Memory B cell (primary cell): ENCODE measurements around the gene DGKZ.

ENCODE experiments used
- ATAC-seq: fragments of 150-1000 bp; cut with Tn5 transposase; 2 replicates; pipeline ENCODE4 v1.10.0; 2021; ENCODE audit warnings: low read depth, mild to moderate bottlenecking, moderate library complexity
- DNase-seq, 2 donors: peaks; one replicate each; pipeline ENCODE4 v3.0.0; 2022; ENCODE audit warnings: low spot score in 2 of 2
- H3K27ac Mint-ChIP-seq: one replicate; pipeline ENCODE4 v1.8.0; 2022; ENCODE audit warnings: mild to moderate bottlenecking, moderate library complexity, mixed read lengths
- H3K27me3 Mint-ChIP-seq: one replicate; pipeline ENCODE4 v1.8.0; 2022; ENCODE audit warnings: mixed read lengths
- H3K36me3 Mint-ChIP-seq: one replicate; pipeline ENCODE4 v1.8.0; 2022; ENCODE audit warnings: mild to moderate bottlenecking, mixed read lengths
- H3K4me1 Mint-ChIP-seq: one replicate; pipeline ENCODE4 v1.8.0; 2022; ENCODE audit warnings: mixed read lengths
- H3K4me3 Mint-ChIP-seq: one replicate; pipeline ENCODE4 v1.8.0; 2022; ENCODE audit warnings: mild to moderate bottlenecking, moderate library complexity, mixed read lengths
- H3K9me3 Mint-ChIP-seq: one replicate; pipeline ENCODE4 v1.8.0; 2022; ENCODE audit warnings: mixed read lengths

The DGKZ gene

DNA sequence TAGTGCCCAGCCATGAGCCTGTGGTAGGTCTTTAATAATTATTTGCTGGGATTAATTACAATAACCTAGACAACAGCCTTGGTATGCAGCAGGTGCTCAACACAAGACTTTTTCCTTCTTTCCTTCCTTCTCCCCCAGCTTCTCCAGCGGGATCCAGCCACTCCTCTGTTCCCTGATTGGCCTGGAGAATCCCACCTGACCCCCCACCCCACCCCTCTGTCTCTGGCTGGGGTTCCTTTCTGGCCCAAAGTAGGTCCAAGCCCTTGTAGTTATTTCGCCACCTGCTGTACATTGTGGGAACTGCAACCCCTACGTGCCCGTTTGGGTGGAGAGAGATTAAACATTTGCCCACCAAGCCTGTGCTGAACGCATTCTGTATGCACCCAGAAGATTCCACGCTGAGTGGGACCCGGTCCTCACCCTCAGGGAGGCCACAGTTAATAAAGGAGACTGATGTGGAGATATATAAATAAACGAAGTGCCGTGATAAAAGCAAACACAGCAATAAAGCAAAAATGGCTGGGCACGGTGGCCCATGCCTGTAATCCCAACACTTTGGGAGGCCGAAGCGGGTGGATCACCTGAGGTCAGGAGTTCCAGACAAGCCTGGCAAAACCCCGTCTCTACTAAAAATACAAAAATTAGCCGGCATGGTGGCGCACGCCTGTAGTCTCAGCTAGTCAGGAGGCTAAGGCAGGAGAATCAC, 32.1 kb upstream of the DGKZ start:
- Mint-ChIP-seq H3K27me3 (peaks cover 22% of the 10 kb centered on the region), H3K36me3 (no peaks in the 10 kb centered on the region), H3K9me3 (no peaks in the 10 kb centered on the region), H3K4me3 (no peak overlapping the region), H3K4me1 (peaks cover 16% of the 10 kb centered on the region), H3K27ac (no peak overlapping the region)
- DNase-seq (peak; percentile 62 to 73), ATAC-seq (peak; percentile 71)

- Mint-ChIP-seq H3K27ac (no peak overlapping the region), H3K9me3 (no peaks in the 10 kb centered on the region), H3K4me3 (no peak overlapping the region), H3K36me3 (no peaks in the 10 kb centered on the region), H3K4me1 (peaks cover 15% of the 10 kb centered on the region), H3K27me3 (peaks cover 20% of the 10 kb centered on the region)
- DNase-seq (no peak), ATAC-seq (no peak)
Measured at GRCh38 chr11:46315783-46316563, 31.3 kb upstream of the DGKZ start.

DNA sequence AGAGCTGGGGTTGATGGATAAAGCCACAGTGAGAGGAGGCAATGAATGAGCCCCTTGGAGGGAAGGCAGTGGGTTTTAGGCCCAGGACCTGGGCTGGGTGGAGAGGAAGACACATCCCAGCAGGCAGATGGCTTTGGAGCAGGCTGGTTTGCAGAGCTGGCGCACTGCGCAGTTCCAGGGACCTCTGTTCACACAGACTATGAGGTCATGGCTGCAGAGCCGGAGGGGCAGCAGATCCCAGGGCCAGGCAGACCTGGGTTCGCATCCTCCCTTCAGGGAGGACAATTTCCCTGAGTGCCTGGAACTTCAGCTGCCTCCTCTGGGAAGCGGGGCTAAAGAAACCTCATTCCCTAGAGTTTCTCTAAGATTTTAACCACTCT, 28.2 kb upstream of the DGKZ start:
- H3K4me3 Mint-ChIP-seq: peak overlapping the region; percentile 65
- H3K27ac Mint-ChIP-seq: no peak overlapping the region
- no peak for DNase-seq
- no peaks in the 10 kb centered on the region for H3K9me3 Mint-ChIP-seq
- H3K4me1 Mint-ChIP-seq: peaks cover 15% of the 10 kb centered on the region
- ATAC-seq: no peak
- peaks cover 13% of the 10 kb centered on the region for H3K27me3 Mint-ChIP-seq
- H3K36me3 Mint-ChIP-seq: no peaks in the 10 kb centered on the region

GRCh38 chr11:46321757-46322156, 25.5 kb upstream of the DGKZ start:
- Mint-ChIP-seq H3K27me3 (peaks cover 19% of the 10 kb centered on the region), H3K9me3 (no peaks in the 10 kb centered on the region), H3K27ac (no peak overlapping the region), H3K36me3 (no peaks in the 10 kb centered on the region), H3K4me1 (peaks cover 12% of the 10 kb centered on the region), H3K4me3 (no peak overlapping the region)
- DNase-seq (no peak), ATAC-seq (no peak)

DNA sequence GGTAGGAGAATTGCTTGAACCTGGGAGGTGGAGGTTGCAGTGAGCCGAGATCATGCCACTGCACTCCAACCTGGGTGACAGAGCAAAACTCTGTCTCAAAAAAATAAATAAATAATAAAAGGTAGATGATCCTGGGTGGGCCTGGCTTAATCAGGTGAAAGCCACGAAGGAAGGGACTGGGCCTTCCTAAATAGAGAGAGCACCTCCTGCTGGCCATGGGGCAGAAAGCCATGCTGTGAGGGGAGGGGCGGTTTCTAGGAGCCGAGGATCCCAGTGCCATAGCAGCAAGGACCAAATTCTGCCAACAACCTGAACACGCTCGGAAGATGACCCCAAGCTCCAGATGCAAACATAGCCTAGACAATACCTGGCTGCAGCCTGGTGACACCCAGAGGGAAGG, 24.5 kb upstream of the DGKZ start:
- no peak for DNase-seq
- no peak overlapping the region for H3K27ac Mint-ChIP-seq
- H3K27me3 Mint-ChIP-seq: peaks cover 22% of the 10 kb centered on the region
- no peaks in the 10 kb centered on the region for H3K9me3 Mint-ChIP-seq
- H3K36me3 Mint-ChIP-seq: no peaks in the 10 kb centered on the region
- H3K4me1 Mint-ChIP-seq: peaks cover 12% of the 10 kb centered on the region
- no peak for ATAC-seq
- no peak overlapping the region for H3K4me3 Mint-ChIP-seq

GRCh38 chr11:46326813-46327416, 20.3 kb upstream of the DGKZ start:
- no peak for ATAC-seq
- H3K4me1 Mint-ChIP-seq: no peaks in the 10 kb centered on the region
- no peak overlapping the region for H3K27ac Mint-ChIP-seq
- H3K4me3 Mint-ChIP-seq: no peak overlapping the region
- H3K9me3 Mint-ChIP-seq: no peaks in the 10 kb centered on the region
- H3K27me3 Mint-ChIP-seq: peaks cover 37% of the 10 kb centered on the region
- no peak for DNase-seq
- no peaks in the 10 kb centered on the region for H3K36me3 Mint-ChIP-seq

GRCh38 chr11:46327829-46328228, 19.4 kb upstream of the DGKZ start:
- no peaks in the 10 kb centered on the region for H3K9me3 Mint-ChIP-seq
- no peak for DNase-seq
- no peak overlapping the region for H3K4me3 Mint-ChIP-seq
- ATAC-seq: no peak
- H3K27ac Mint-ChIP-seq: no peak overlapping the region
- H3K27me3 Mint-ChIP-seq: peaks cover 40% of the 10 kb centered on the region
- no peaks in the 10 kb centered on the region for H3K36me3 Mint-ChIP-seq
- H3K4me1 Mint-ChIP-seq: peaks cover 2% of the 10 kb centered on the region

GRCh38 chr11:46330154-46330553, 17.1 kb upstream of the DGKZ start:
- Mint-ChIP-seq H3K27me3 (peaks cover 42% of the 10 kb centered on the region), H3K36me3 (no peaks in the 10 kb centered on the region), H3K4me3 (no peak overlapping the region), H3K4me1 (peaks cover 5% of the 10 kb centered on the region), H3K27ac (no peak overlapping the region), H3K9me3 (no peaks in the 10 kb centered on the region)
- ATAC-seq (no peak), DNase-seq (no peak)

GRCh38 chr11:46330563-46331281, 16.5 kb upstream of the DGKZ start:
- Mint-ChIP-seq H3K27ac (no peak overlapping the region), H3K27me3 (peaks cover 39% of the 10 kb centered on the region), H3K4me3 (no peak overlapping the region), H3K36me3 (no peaks in the 10 kb centered on the region), H3K4me1 (peaks cover 5% of the 10 kb centered on the region), H3K9me3 (no peaks in the 10 kb centered on the region)
- DNase-seq (no peak), ATAC-seq (no peak)

DNA sequence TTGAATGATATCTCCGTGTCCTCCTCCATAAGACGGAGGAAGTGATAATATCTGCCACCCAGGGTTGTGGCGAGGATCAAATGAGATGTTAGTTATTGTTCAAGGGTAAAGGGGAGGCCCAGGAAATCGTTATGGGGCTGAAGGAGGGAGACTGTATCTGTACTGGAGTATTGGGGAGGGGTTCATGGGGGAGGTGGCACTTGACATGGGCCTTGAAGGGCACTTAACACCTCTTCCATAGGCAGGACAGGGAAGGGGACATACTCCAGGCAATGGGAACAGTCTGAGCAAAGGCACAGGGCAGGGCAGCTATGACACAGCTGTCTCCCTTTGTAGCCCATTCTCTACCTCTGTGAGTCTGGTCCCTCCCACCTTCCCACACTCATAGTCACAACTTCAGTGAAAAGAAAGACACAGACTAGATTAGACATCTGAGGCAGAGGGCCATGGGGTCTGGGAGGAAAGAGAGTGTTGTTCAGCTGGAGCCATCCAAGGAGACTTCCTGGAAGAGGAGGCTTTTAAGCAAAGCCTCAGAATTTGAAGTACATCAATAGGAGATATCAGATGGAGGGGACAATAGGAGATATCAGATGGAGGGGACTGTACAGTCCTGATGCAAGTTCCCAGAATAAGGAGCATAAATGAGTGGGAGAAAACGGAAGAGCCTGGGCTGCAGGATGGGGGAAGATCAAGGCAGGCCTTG, 15.8 kb upstream of the DGKZ start:
- Mint-ChIP-seq H3K4me1 (peaks cover 5% of the 10 kb centered on the region), H3K4me3 (peak overlapping the region; percentile 35), H3K9me3 (no peaks in the 10 kb centered on the region), H3K36me3 (no peaks in the 10 kb centered on the region), H3K27ac (no peak overlapping the region), H3K27me3 (peaks cover 41% of the 10 kb centered on the region)
- ATAC-seq: no peak
- no peak for DNase-seq

GRCh38 chr11:46332093-46332567, 15.1 kb upstream of the DGKZ start:
- peaks cover 5% of the 10 kb centered on the region for H3K4me1 Mint-ChIP-seq
- H3K36me3 Mint-ChIP-seq: no peaks in the 10 kb centered on the region
- no peaks in the 10 kb centered on the region for H3K9me3 Mint-ChIP-seq
- DNase-seq (no peak), ATAC-seq (no peak)
- no peak overlapping the region for H3K27ac Mint-ChIP-seq
- peaks cover 39% of the 10 kb centered on the region for H3K27me3 Mint-ChIP-seq
- peak overlapping the region; percentile 78 for H3K4me3 Mint-ChIP-seq

- ATAC-seq (peak; percentile 58), DNase-seq (peak in 1 of 2 donors; percentile 42)
- Mint-ChIP-seq H3K27me3 (peaks cover 36% of the 10 kb centered on the region), H3K27ac (no peak overlapping the region), H3K36me3 (no peaks in the 10 kb centered on the region), H3K4me1 (peaks cover 5% of the 10 kb centered on the region), H3K4me3 (peak overlapping the region; percentile 78), H3K9me3 (no peaks in the 10 kb centered on the region)
Measured at GRCh38 chr11:46332568-46333393, 14.5 kb upstream of the DGKZ start.
